ENCODE data around the gene NKTR.

NKTR gene

GRCh38 chr3:42660131-42660715, 59.7 kb downstream of the NKTR start:
- H3K4me3 ChIP-seq (ENCODE audit: low read length), result no peak overlapping the region
- no peak overlapping the region for H3K27ac ChIP-seq (ENCODE audit: low read length)
- no peaks in the 10 kb centered on the region for H4K20me1 ChIP-seq (ENCODE audit: insufficient read depth, low read length)
- no peaks in the 10 kb centered on the region for H3K27me3 ChIP-seq (replicated peaks; ENCODE audit: insufficient read depth, low read length)
- H3K79me2 ChIP-seq (ENCODE audit: low read length), result no peaks in the 10 kb centered on the region
- H2AFZ ChIP-seq (ENCODE audit: low read length), result no peak overlapping the region
- DNase-seq, result no peak
- no peak overlapping the region for H3K9ac ChIP-seq (ENCODE audit: low read length)
- TF ChIP-seq, protein P1, sequence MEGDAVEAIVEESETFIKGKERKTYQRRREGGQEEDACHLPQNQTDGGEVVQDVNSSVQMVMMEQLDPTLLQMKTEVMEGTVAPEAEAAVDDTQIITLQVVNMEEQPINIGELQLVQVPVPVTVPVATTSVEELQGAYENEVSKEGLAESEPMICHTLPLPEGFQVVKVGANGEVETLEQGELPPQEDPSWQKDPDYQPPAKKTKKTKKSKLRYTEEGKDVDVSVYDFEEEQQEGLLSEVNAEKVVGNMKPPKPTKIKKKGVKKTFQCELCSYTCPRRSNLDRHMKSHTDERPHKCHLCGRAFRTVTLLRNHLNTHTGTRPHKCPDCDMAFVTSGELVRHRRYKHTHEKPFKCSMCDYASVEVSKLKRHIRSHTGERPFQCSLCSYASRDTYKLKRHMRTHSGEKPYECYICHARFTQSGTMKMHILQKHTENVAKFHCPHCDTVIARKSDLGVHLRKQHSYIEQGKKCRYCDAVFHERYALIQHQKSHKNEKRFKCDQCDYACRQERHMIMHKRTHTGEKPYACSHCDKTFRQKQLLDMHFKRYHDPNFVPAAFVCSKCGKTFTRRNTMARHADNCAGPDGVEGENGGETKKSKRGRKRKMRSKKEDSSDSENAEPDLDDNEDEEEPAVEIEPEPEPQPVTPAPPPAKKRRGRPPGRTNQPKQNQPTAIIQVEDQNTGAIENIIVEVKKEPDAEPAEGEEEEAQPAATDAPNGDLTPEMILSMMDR (IDR thresholded peaks at IDR 0.05; ENCODE audit: low read length), result no peak
- no peak for TF ChIP-seq EZH2phosphoT487 (IDR thresholded peaks at IDR 0.05; ENCODE audit: low read length)
- TF ChIP-seq EZH2 (optimal IDR thresholded peaks at IDR 0.05; ENCODE audit: low read depth, low read length), result no peak
- H3K4me2 ChIP-seq (ENCODE audit: low read depth, low read length), result no peak overlapping the region
- no peaks in the 10 kb centered on the region for H3K36me3 ChIP-seq (replicated peaks; ENCODE audit: insufficient read depth, low read length)
- no peaks in the 10 kb centered on the region for H3K9me3 ChIP-seq (replicated peaks; ENCODE audit: insufficient read depth, low read length)
- no peaks in the 10 kb centered on the region for H3K9me2 ChIP-seq (replicated peaks; ENCODE audit: insufficient read depth, low read length)
- H3K4me1 ChIP-seq (ENCODE audit: low read length), result no peaks in the 10 kb centered on the region
- no peaks in the 10 kb centered on the region for H3F3A ChIP-seq (ENCODE audit: insufficient read depth, low read length)

- Histone ChIP-seq H3K27ac (ENCODE audit: low read length) (no peak overlapping the region), H3K4me3 (ENCODE audit: low read length) (no peak overlapping the region), H3K4me1 (ENCODE audit: low read length) (no peaks in the 10 kb centered on the region), H3K9ac (ENCODE audit: low read length) (no peak overlapping the region), H3K9me3 (replicated peaks; ENCODE audit: insufficient read depth, low read length) (no peaks in the 10 kb centered on the region), H4K20me1 (ENCODE audit: insufficient read depth, low read length) (no peaks in the 10 kb centered on the region), H3K79me2 (ENCODE audit: low read length) (no peaks in the 10 kb centered on the region), H3K9me2 (replicated peaks; ENCODE audit: insufficient read depth, low read length) (no peaks in the 10 kb centered on the region), H2AFZ (ENCODE audit: low read length) (no peak overlapping the region), H3F3A (ENCODE audit: insufficient read depth, low read length) (no peaks in the 10 kb centered on the region), H3K4me2 (ENCODE audit: low read depth, low read length) (no peak overlapping the region), H3K36me3 (replicated peaks; ENCODE audit: insufficient read depth, low read length) (no peaks in the 10 kb centered on the region), H3K27me3 (replicated peaks; ENCODE audit: insufficient read depth, low read length) (no peaks in the 10 kb centered on the region)
- TF ChIP-seq EZH2 (optimal IDR thresholded peaks at IDR 0.05; ENCODE audit: low read depth, low read length), result no peak
- TF ChIP-seq, protein P1 (IDR thresholded peaks at IDR 0.05; ENCODE audit: low read length), result peak; percentile 8
- TF ChIP-seq EZH2phosphoT487 (IDR thresholded peaks at IDR 0.05; ENCODE audit: low read length), result no peak
- DNase-seq, result no peak
Observed at GRCh38 chr3:42660898-42661297, 60.4 kb downstream of the NKTR start.

DNA sequence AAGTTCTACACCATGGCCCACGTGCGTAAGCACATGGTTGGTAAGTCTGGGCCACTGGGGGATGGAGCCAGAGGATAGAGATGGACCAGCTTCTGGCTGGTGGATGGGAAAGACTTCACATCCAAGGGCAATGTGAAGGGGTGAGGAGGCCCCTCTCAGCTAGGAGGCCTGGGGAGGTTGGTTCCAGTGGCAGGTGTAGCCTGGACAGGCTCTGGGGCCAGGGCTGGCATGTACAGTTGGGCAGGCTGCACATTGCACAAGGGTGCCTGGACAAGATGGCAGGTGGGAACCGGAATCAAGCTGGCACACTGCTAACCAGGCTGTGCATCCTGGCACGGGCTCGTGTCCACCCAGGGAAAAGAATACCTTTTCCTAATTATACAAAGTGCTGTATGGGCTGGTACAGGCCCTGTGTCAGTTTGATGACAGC, 61.1 kb downstream of the NKTR start:
- H3K9ac ChIP-seq (ENCODE audit: low read length), result no peak overlapping the region
- H3K9me2 ChIP-seq (replicated peaks; ENCODE audit: insufficient read depth, low read length), result no peaks in the 10 kb centered on the region
- no peaks in the 10 kb centered on the region for H3F3A ChIP-seq (ENCODE audit: insufficient read depth, low read length)
- H3K4me2 ChIP-seq (ENCODE audit: low read depth, low read length), result no peak overlapping the region
- H3K9me3 ChIP-seq (replicated peaks; ENCODE audit: insufficient read depth, low read length), result no peaks in the 10 kb centered on the region
- DNase-seq, result no peak
- H2AFZ ChIP-seq (ENCODE audit: low read length), result no peak overlapping the region
- H3K27me3 ChIP-seq (replicated peaks; ENCODE audit: insufficient read depth, low read length), result no peaks in the 10 kb centered on the region
- no peaks in the 10 kb centered on the region for H4K20me1 ChIP-seq (ENCODE audit: insufficient read depth, low read length)
- no peaks in the 10 kb centered on the region for H3K79me2 ChIP-seq (ENCODE audit: low read length)
- H3K36me3 ChIP-seq (replicated peaks; ENCODE audit: insufficient read depth, low read length), result no peaks in the 10 kb centered on the region
- H3K27ac ChIP-seq (ENCODE audit: low read length), result no peak overlapping the region
- TF ChIP-seq, protein P1 (IDR thresholded peaks at IDR 0.05; ENCODE audit: low read length), result no peak
- TF ChIP-seq EZH2phosphoT487 (IDR thresholded peaks at IDR 0.05; ENCODE audit: low read length) (no peak), EZH2 (optimal IDR thresholded peaks at IDR 0.05; ENCODE audit: low read depth, low read length) (no peak)
- H3K4me3 ChIP-seq (ENCODE audit: low read length), result no peak overlapping the region
- H3K4me1 ChIP-seq (ENCODE audit: low read length), result no peaks in the 10 kb centered on the region
